ENCODE data around the gene DICER1. TPM values are rescaled to one million over a fixed set of nuclear protein-coding genes. Genes with fewer than 3 reads are reported as not detected.

DICER1 gene
- total RNA-seq, 1 donor from 2014 or later: 100 TPM

DNA sequence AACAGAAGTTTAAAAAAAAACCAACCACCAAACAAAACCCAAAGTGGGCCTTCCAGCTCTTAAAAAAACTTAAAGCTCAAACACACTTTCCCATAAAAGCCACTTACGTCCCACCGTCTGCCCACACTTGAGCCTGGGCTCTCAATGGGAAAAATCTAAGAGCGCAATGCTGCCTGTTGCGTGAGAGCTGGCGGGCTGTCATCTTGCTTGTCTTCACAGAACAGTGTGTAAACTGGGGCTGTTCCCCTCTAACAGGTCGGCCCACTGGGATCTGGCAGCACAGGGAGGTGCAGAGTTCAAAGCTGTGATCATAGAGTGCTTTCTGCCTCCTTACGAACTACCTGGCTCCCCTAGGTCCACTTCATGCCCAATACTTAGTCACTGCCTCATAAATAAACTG, 80.0 kb downstream of the DICER1 start:
- Mint-ChIP-seq H3K4me3 (no peak overlapping the region), H3K27me3 (peaks cover 16% of the 10 kb centered on the region), H3K27ac (no peak overlapping the region), H3K4me1 (ENCODE audit: unreplicated experiment) (peaks cover 10% of the 10 kb centered on the region), H3K36me3 (peaks cover under 1% of the 10 kb centered on the region), H3K9me3 (peaks cover 5% of the 10 kb centered on the region)
- TF ChIP-seq, protein P1, sequence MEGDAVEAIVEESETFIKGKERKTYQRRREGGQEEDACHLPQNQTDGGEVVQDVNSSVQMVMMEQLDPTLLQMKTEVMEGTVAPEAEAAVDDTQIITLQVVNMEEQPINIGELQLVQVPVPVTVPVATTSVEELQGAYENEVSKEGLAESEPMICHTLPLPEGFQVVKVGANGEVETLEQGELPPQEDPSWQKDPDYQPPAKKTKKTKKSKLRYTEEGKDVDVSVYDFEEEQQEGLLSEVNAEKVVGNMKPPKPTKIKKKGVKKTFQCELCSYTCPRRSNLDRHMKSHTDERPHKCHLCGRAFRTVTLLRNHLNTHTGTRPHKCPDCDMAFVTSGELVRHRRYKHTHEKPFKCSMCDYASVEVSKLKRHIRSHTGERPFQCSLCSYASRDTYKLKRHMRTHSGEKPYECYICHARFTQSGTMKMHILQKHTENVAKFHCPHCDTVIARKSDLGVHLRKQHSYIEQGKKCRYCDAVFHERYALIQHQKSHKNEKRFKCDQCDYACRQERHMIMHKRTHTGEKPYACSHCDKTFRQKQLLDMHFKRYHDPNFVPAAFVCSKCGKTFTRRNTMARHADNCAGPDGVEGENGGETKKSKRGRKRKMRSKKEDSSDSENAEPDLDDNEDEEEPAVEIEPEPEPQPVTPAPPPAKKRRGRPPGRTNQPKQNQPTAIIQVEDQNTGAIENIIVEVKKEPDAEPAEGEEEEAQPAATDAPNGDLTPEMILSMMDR (conservative IDR thresholded peaks at IDR 0.05): no peak
- no peak for DNase-seq (ENCODE audit: extremely low spot score, unreplicated experiment)

DNA sequence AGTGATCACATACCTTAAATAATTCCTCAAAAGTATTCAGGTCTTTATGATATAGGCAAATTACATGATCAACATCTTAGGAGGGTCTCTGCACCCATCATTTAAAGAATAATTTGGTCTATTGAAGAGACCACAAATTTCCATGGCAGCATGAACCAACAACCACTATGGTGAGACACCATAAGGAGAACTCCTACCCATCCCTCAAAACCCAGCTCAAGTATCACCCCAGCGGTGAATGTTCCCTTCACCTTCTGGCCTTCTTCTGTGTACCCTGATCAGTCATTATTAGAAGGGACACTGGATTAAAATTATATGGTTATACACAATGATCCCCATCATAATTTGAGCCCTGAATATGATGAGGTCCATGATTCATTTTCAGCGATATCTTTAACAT, 81.5 kb downstream of the DICER1 start:
- TF ChIP-seq, protein P1 (conservative IDR thresholded peaks at IDR 0.05): no peak
- H3K4me3 Mint-ChIP-seq: no peak overlapping the region
- no peak overlapping the region for H3K27ac Mint-ChIP-seq

DNA sequence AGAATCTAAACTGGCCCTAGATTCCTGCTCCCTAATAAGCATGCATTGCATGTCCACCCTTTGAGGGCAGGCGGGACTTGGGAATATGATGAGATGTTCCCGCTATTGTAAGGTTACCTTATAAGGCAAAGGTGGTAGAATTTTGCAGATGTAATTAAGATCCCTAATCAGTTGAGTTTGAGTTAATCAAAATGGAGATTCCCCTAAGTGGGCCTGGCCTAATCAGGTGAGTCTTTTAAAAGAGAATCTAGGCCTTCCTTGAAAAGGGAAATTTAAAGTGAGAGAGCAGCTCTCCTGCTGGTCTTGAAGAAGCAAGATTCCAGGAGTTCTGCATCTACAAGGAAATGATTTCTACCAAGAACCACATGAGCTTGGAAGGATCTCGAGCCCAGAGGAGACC, 83.4 kb downstream of the DICER1 start:
- TF ChIP-seq, protein P1 (conservative IDR thresholded peaks at IDR 0.05): no peak
- H3K9me3 Mint-ChIP-seq: peaks cover 5% of the 10 kb centered on the region
- peaks cover 25% of the 10 kb centered on the region for H3K4me1 Mint-ChIP-seq (ENCODE audit: unreplicated experiment)
- H3K4me3 Mint-ChIP-seq: no peak overlapping the region
- H3K27ac Mint-ChIP-seq: no peak overlapping the region
- DNase-seq (ENCODE audit: extremely low spot score, unreplicated experiment): no peak
- H3K27me3 Mint-ChIP-seq: peaks cover 28% of the 10 kb centered on the region
- no peaks in the 10 kb centered on the region for H3K36me3 Mint-ChIP-seq

More for the DNA sequence above, 81.5 kb downstream of the DICER1 start:
- DNase-seq (ENCODE audit: extremely low spot score, unreplicated experiment): no peak
- Mint-ChIP-seq H3K4me1 (ENCODE audit: unreplicated experiment) (peaks cover 23% of the 10 kb centered on the region), H3K36me3 (no peaks in the 10 kb centered on the region), H3K27me3 (peaks cover 23% of the 10 kb centered on the region), H3K9me3 (peaks cover 5% of the 10 kb centered on the region)

DNA sequence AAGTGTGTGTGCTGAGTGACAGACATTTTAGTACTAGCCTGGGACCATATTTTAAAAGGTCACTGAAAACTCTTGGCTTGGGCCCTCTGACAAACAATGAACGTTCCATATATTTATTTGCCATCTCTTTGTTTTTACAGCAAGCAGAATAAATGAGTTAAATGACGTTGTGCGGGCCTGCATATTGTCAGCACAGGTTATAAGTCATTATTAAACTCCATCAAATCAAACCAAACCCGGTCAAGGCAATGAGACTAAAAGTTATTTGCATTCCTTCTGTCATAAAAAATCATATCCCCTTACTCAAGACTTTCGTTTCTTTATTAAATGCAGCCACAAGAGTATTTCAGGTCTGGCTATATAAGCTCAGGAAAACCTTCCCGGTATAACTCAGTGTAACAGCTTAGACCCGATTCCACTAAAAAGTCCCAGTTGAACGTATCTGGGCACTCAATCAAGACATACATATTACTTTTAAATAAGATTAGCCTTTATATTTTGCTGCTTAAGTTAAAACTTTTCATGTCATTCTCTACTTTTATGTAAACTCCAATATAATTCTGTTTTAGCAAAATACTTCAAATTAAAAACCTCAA, 84.9 kb downstream of the DICER1 start:
- no peaks in the 10 kb centered on the region for H3K36me3 Mint-ChIP-seq
- peaks cover 5% of the 10 kb centered on the region for H3K9me3 Mint-ChIP-seq
- peaks cover 31% of the 10 kb centered on the region for H3K27me3 Mint-ChIP-seq
- H3K4me3 Mint-ChIP-seq: peak overlapping the region; percentile 65
- peak overlapping the region; percentile 45 for H3K27ac Mint-ChIP-seq
- TF ChIP-seq, protein P1 (conservative IDR thresholded peaks at IDR 0.05): no peak
- peaks cover 31% of the 10 kb centered on the region for H3K4me1 Mint-ChIP-seq (ENCODE audit: unreplicated experiment)
- peak; percentile 8 for DNase-seq (ENCODE audit: extremely low spot score, unreplicated experiment)

DNA sequence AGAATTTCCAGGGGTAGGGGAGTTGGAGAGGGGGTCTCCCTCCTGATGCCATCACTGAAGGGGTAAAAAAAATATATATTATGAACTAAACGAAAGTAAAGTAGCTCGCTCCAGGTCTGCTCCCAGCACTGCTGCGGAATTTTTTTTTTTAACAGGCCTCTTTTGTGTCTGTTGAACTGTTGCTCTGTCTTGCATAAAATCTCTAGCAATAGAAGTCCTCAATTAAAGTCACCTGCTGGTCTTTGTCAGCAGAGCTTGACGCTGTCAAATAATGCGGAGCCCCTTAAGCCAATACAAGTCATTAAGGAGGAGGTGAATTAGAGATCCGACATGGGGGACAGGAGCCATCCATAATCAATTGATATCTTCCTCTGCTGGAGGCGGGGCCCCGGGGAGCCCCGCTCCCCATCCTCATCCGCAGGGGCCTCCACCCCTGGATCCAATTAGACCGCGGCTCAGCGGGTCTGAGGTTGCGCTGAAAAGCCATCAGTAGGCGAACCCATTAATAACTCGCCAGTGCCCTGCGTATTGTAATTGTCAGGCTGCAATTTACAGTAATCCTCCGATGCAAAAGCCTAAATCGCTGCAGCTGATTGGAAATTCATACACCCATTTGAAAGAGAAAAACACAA, 85.6 kb downstream of the DICER1 start:
- H3K4me3 Mint-ChIP-seq: peak overlapping the region; percentile 65
- H3K27me3 Mint-ChIP-seq: peaks cover 31% of the 10 kb centered on the region
- H3K36me3 Mint-ChIP-seq: no peaks in the 10 kb centered on the region
- H3K9me3 Mint-ChIP-seq: peaks cover 5% of the 10 kb centered on the region
- H3K27ac Mint-ChIP-seq: peak overlapping the region; percentile 45
- DNase-seq (ENCODE audit: extremely low spot score, unreplicated experiment): peak; percentile 65
- TF ChIP-seq, protein P1 (conservative IDR thresholded peaks at IDR 0.05): no peak
- H3K4me1 Mint-ChIP-seq (ENCODE audit: unreplicated experiment): peaks cover 31% of the 10 kb centered on the region
